Raji (cell line): ENCODE data around the gene DHX57.

Source experiments
- POLR2A ChIP-seq: IDR thresholded peaks from 2 replicates; pipeline ENCODE4 v1.6.1; 2011; ENCODE audit warnings: low read depth, low read length, control low read depth; ENCODE audit not compliant: insufficient read depth

Gene DHX57

GRCh38 chr2:38748391-38748790 is 127.3 kb downstream of the DHX57 start:
- no peak for TF ChIP-seq POLR2A

- TF ChIP-seq POLR2A: no peak
Measured at GRCh38 chr2:38747819-38748218, 127.9 kb downstream of the DHX57 start.
